Neural cell (in vitro differentiated cells): Measurements from ENCODE around the gene GOT1. TPM values are rescaled to one million over a fixed set of nuclear protein-coding genes. Genes with fewer than 3 reads are reported as not detected.

Experiments
- H2AFZ ChIP-seq: fragments of 200-600, 300-800 bp; sonication (generic), shearing (Covaris generic); 2 replicates; pipeline ENCODE4 v1.6.0; 2014; ENCODE audit warnings: low read depth, mild to moderate bottlenecking, antibody characterized with exemption, low read length, moderate library complexity
- H3F3A ChIP-seq: fragments of 200-600 bp; shearing (Covaris generic); 2 replicates; pipeline ENCODE4 v1.6.1; 2016; ENCODE audit warnings: mild to moderate bottlenecking, moderate library complexity, mixed read lengths, antibody characterized with exemption, low read length; ENCODE audit not compliant: insufficient read depth, poor library complexity, severe bottlenecking
- H3K27ac ChIP-seq: fragments of 200-600, 300-800 bp; sonication (generic), shearing (Covaris generic); 2 replicates; pipeline ENCODE4 v1.5.1; 2014; ENCODE audit warnings: mild to moderate bottlenecking, low read length, moderate library complexity
- H3K27me3 ChIP-seq: fragments of 300-800, 200-600 bp; sonication (generic), shearing (Covaris generic); 2 replicates; pipeline ENCODE4 v1.6.0; 2014; ENCODE audit warnings: mild to moderate bottlenecking, low read depth, low read length, moderate library complexity; ENCODE audit not compliant: insufficient read depth
- H3K36me3 ChIP-seq: fragments of 300-800, 200-600 bp; sonication (generic), shearing (Covaris generic); 2 replicates; pipeline ENCODE4 v1.5.1; 2014; ENCODE audit warnings: mild to moderate bottlenecking, antibody characterized with exemption, low read length, moderate library complexity; ENCODE audit not compliant: insufficient read depth
- H3K4me2 ChIP-seq: fragments of 300-800, 200-600 bp; sonication (generic), shearing (Covaris generic); 2 replicates; pipeline ENCODE4 v1.6.0; 2014; ENCODE audit warnings: mild to moderate bottlenecking, low read length
- H3K4me3 ChIP-seq: fragments of 300-800, 200-600 bp; sonication (generic), shearing (Covaris generic); 2 replicates; pipeline ENCODE4 v1.5.1; 2014; ENCODE audit warnings: mild to moderate bottlenecking, low read length, moderate library complexity
- H3K79me2 ChIP-seq: fragments of 200-600 bp; shearing (Covaris generic); replicated peaks from 2 replicates; pipeline ENCODE4 v1.6.0; 2014; ENCODE audit warnings: mild to moderate bottlenecking, low read length, moderate library complexity; ENCODE audit not compliant: insufficient read depth
- H3K9ac ChIP-seq: fragments of 300-800, 200-600 bp; sonication (generic), shearing (Covaris generic); 2 replicates; pipeline ENCODE4 v1.6.1; 2016; ENCODE audit warnings: mild to moderate bottlenecking, low read length, mixed read lengths
- H3K9me2 ChIP-seq: fragments of 200-600 bp; shearing (Covaris generic); 2 replicates; pipeline ENCODE4 v1.6.1; 2016; ENCODE audit warnings: mild to moderate bottlenecking, low read length, mixed read lengths; ENCODE audit not compliant: insufficient read depth
- H3K9me3 ChIP-seq: fragments of 200-600, 300-800 bp; sonication (generic), shearing (Covaris generic); 2 replicates; pipeline ENCODE4 v1.6.1; 2016; ENCODE audit warnings: mild to moderate bottlenecking, mixed run types, low read length, moderate library complexity, mixed read lengths
- H4K20me1 ChIP-seq: fragments of 200-600 bp; shearing (Covaris generic); 2 replicates; pipeline ENCODE4 v1.6.1; 2016; ENCODE audit warnings: mild to moderate bottlenecking, mixed run types; ENCODE audit not compliant: insufficient read depth
- CTCF ChIP-seq: fragments of 450-650 bp; IDR thresholded peaks from 2 replicates; pipeline ENCODE4 v1.5.1; 2014; ENCODE audit warnings: antibody characterized with exemption, mild to moderate bottlenecking, moderate library complexity; ENCODE audit not compliant: poor library complexity, severe bottlenecking
- EP300 ChIP-seq: fragments of 450-650 bp; conservative IDR thresholded peaks from 2 replicates; pipeline ENCODE4 v1.6.1; 2014; ENCODE audit warnings: antibody characterized with exemption, mild to moderate bottlenecking, moderate library complexity; ENCODE audit not compliant: poor library complexity, severe bottlenecking
- EZH2 ChIP-seq: fragments of 200-600, 300-800 bp; shearing (Covaris generic), sonication (generic); IDR thresholded peaks from 2 replicates; pipeline ENCODE4 v1.6.1; 2014; ENCODE audit warnings: antibody characterized with exemption, low read length, borderline replicate concordance, mild to moderate bottlenecking; ENCODE audit not compliant: insufficient read depth, poor library complexity, severe bottlenecking
- MXI1 ChIP-seq: fragments of 450-650 bp; conservative IDR thresholded peaks from 2 replicates; pipeline ENCODE4 v1.6.1; 2014; ENCODE audit warnings: antibody characterized with exemption, mild to moderate bottlenecking; ENCODE audit not compliant: poor library complexity, severe bottlenecking
- POLR2AphosphoS5 ChIP-seq: IDR thresholded peaks from 2 replicates; pipeline ENCODE4 v1.6.1; 2012
- RAD21 ChIP-seq: fragments of 450-650 bp; conservative IDR thresholded peaks from 2 replicates; pipeline ENCODE4 v1.6.1; 2014; ENCODE audit warnings: antibody characterized with exemption, mild to moderate bottlenecking, moderate library complexity
- REST ChIP-seq: IDR thresholded peaks from 2 replicates; pipeline ENCODE4 v1.6.1; 2012; ENCODE audit warnings: borderline replicate concordance
- SMC3 ChIP-seq: fragments of 450-650 bp; conservative IDR thresholded peaks from 2 replicates; pipeline ENCODE4 v1.6.1; 2014; ENCODE audit warnings: antibody characterized with exemption, mild to moderate bottlenecking, moderate library complexity; ENCODE audit not compliant: poor library complexity
- TAF1 ChIP-seq: IDR thresholded peaks from 2 replicates; pipeline ENCODE4 v1.6.1; 2012; ENCODE audit warnings: low read depth
- polyA plus RNA-seq: library from polyadenylated mRNA; depleted of rRNA; stranded (reverse); fragments of >200 nt; gene quantifications from 2 replicates; pipeline ENCODE4 v1.2.3, GENCODE V29; 2014

Gene GOT1
- polyA plus RNA-seq, 1 donor from 2014 or later = 43.6 TPM

GRCh38 chr10:99369126-99369525 lies 61.3 kb downstream of the GOT1 start:
- no peaks in the 10 kb centered on the region for H3K9me2 ChIP-seq
- no peak overlapping the region for H3K4me3 ChIP-seq
- H3F3A ChIP-seq = no peaks in the 10 kb centered on the region
- H3K4me2 ChIP-seq = no peak overlapping the region
- TF ChIP-seq POLR2AphosphoS5 (no peak), REST (no peak), RAD21 (no peak), TAF1 (no peak), EZH2 (no peak), CTCF (no peak), EP300 (no peak), SMC3 (no peak)
- no peak overlapping the region for H3K9ac ChIP-seq
- no peaks in the 10 kb centered on the region for H4K20me1 ChIP-seq
- no peaks in the 10 kb centered on the region for H3K27me3 ChIP-seq
- H3K27ac ChIP-seq = no peak overlapping the region
- H3K79me2 ChIP-seq = no peaks in the 10 kb centered on the region
- H2AFZ ChIP-seq = no peak overlapping the region
- H3K36me3 ChIP-seq = no peaks in the 10 kb centered on the region
- H3K9me3 ChIP-seq = no peaks in the 10 kb centered on the region

GRCh38 chr10:99368646-99369045 lies 61.8 kb downstream of the GOT1 start:
- Histone ChIP-seq H3K27ac (no peak overlapping the region), H3F3A (no peaks in the 10 kb centered on the region), H3K9me2 (no peaks in the 10 kb centered on the region), H3K4me2 (no peak overlapping the region), H3K36me3 (no peaks in the 10 kb centered on the region), H2AFZ (no peak overlapping the region), H4K20me1 (no peaks in the 10 kb centered on the region), H3K79me2 (no peaks in the 10 kb centered on the region), H3K9ac (no peak overlapping the region), H3K4me3 (no peak overlapping the region), H3K9me3 (no peaks in the 10 kb centered on the region), H3K27me3 (no peaks in the 10 kb centered on the region)
- no peak for TF ChIP-seq CTCF
- no peak for TF ChIP-seq EZH2
- no peak for TF ChIP-seq MXI1
